ENCODE measurements around the gene MAP2.

MAP2 gene

GRCh38 chr2:209423562-209424198 lies at the start of gene MAP2:
MAP2 (plus strand) TSS chr2:209424047; CDS start chr2:209653171, 229,124 bp downstream.
- peak; percentile 88 to 96 (median 92) for DNase-seq

- no peak for DNase-seq
Observed at GRCh38 chr2:209376686-209377085, 47.2 kb upstream of the MAP2 start.

DNA sequence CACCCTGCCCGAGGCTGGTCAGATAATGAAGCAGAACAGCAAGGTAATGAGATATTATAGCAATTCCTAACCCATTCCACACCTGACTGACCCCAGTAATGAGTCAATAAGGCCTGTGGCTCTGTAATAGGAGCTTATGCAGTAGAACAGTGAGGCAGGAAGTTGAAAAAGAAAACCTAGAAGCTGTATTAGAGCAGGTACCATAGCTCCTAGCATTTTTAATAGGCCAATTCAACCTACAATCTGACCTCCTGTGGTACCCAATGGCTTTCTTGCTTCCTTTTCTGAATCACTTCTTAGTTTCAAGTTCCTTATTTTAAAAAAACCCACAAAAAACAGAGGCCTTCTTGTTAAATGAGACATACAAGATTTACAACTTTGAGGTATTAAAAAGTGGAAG lies 43.6 kb upstream of the MAP2 start:
- DNase-seq, result peak; percentile 13 to 59 (median 54)

DNA sequence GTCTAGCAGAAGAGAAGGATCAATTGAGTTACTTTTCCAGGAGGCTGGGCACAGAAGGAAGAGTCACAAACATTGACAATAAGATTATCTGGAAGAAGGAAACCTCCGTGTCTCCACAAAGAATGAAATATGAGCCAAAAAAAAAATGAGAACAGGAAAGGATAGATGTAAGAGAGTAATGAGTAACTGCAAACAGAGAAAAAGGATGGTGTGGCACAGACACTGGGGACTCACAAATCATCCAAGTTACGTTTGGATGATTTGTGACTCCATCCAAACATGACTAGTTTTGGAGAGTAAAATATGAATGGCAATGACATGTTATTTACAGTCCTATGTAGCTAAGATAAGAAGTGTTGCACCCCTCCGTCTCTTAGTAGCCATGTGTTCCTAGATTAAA lies 42.8 kb upstream of the MAP2 start:
- no peak for DNase-seq

DNA sequence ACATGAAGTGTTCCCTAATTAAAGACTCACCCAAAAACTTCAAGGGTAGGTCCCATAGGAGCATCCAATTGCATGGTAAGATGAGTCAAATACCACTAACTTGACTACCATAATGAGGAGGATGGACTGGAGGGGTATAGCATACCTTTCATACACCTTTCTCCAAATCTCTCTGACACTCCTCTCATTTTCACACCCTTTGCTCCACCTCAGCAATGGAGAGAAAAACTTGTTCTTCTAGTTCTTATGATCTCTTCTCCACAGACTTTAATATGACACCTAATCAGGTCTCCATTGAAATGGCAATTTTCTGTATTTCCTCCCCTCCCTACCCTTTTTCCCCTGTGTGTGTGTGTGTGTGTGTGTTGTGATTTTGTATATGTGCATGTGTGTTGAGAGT lies 41.1 kb upstream of the MAP2 start:
- no peak for DNase-seq

DNA sequence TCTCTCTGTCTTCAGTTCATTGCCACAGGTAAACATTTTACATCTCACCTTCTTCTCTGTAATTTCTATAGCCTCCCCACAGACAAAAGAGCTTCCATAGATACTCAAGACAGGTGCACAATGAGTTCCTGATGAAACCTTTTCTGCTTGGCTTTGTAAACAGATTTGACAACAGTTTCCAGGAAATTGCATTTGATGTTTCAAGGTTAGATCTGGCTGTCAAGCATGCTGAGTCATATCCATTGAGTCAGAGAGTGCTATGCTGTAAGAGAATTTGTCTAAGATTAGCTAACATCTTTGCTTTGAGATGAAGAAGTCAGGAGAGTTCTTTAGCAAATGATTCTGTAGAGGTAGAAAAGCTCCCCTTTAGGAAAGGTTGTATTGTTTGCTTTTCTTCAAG lies 40.6 kb upstream of the MAP2 start:
- peak; percentile 16 to 41 (median 40) for DNase-seq

DNA sequence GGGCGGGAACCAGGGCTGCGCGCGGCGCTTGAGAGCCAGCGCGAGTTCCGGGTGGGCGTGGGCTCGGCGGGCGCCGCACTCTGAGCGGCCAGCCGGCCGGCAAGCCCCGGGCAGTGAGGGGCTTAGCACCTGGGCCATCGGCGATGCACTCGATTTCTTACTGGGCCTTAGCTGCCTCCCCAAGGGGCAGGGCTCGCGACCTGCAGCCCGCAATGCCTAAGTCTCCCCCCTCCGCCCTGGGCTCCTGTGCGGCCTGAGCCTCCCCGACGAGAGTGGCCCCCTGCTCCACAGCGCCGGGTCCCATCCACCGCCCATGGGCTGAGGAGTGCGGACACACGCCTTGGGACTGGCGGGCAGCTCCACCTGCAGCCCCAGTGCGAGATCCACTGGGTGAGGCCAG lies 36.5 kb upstream of the MAP2 start:
- no peak for DNase-seq

GRCh38 chr2:209388446-209389037 lies 35.3 kb upstream of the MAP2 start:
- no peak for DNase-seq

- no peak for DNase-seq
Observed at GRCh38 chr2:209389171-209389618, 34.7 kb upstream of the MAP2 start.

DNA sequence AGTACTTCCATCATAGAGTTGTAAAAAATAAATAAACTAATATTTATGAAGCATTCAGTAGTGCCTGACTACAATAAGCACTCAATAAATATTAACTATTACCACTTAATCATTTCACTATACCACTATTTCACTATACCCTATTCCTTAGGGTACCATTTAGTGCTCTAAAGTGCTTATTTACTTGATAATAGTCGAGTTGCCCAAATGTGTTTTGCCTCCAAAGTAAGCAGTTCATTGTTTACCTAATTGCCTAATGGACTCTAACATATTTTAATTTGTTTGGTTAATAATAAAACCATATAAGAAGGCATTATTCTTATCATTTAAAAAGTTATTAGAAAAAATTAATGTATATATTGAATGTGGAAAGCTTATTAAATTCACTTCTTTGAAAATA lies 33.0 kb upstream of the MAP2 start:
- no peak for DNase-seq

DNA sequence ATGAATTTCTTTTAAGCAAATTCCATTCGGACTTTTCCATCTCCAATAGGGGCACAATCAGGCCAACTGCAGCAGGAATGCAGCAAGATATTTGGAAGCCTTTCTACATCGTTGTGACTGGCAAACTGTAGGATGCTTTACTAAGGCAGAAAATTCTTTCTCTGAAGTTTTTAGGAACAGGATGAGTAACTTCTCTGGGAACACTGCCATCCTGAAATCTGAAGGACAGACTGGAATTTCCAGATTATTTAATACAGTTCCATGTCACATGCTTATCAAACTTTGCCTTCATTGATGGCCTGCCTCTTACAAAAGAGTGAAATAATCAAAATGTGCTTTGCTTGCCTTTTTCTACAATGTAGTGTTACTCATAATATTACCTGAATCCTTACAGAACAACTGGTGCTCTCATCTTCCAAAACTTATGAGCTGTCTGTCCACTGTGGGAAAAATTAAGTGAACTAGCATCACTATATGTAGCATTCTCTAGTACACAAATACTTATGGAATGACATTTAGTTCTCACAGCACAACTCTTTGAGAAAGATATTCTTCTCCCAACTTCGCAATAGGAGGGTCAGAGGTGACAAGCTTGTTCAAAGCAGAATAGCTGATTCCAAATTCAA lies 32.0 kb upstream of the MAP2 start:
- DNase-seq, result no peak

GRCh38 chr2:209395229-209395628 lies 28.6 kb upstream of the MAP2 start:
- no peak for DNase-seq

DNA sequence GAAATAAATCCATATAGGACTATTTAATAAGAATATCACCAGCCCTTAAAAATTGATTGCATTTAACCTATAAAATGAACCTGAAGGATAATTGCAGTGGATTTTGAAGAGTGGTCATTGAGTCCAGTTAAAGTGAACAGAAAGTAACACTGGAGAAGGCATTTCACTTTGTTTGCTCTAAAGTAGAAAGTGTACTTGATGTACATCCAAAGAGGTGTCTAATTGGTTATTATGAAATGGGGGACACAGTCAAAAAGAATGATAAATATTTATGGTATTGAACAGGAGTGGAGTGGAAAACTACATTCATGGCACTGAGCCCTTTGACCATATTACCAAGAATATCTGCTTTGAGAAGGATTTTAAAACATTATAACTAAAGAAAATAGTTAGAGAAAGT lies 28.2 kb upstream of the MAP2 start:
- no peak for DNase-seq

DNA sequence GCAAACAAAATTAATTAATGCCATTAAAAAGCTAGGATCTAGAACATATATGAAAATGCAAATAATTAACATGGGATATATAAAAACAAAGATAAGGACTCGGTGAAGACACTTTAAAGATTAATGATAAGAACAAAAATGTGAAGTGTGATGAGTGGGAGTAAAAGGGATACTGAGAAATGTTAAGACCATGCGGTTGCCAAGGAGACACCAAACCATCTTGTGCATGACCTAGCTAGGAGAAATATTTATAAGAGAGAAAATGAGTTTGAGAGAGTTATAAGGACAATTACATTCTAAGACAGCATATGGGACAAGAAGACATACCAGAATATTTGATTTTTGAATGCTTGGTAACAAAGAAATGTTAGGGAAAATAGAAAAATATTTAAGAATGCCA lies 25.4 kb upstream of the MAP2 start:
- DNase-seq, result no peak

- DNase-seq, result no peak
Observed at GRCh38 chr2:209401788-209402187, 22.1 kb upstream of the MAP2 start.

DNA sequence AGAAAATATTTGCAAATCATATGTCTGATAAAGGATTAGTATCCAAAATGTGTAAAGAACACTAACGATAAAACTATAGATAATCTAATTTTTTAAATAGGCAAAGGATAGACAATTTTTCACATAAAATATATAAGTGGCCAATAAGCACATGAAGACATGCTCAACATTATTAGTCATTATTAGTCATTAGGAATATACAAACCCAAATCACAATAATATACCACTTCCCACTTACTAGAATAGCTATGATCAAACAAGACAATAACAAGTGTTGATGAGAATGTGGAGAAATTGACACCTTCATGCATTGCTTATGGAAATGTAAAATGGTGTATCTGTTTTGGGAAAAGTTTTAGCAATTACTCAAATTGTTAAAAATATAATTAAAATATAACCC lies 12.6 kb upstream of the MAP2 start:
- DNase-seq, result no peak

GRCh38 chr2:209411718-209412117 lies 12.1 kb upstream of the MAP2 start:
- DNase-seq, result no peak

DNA sequence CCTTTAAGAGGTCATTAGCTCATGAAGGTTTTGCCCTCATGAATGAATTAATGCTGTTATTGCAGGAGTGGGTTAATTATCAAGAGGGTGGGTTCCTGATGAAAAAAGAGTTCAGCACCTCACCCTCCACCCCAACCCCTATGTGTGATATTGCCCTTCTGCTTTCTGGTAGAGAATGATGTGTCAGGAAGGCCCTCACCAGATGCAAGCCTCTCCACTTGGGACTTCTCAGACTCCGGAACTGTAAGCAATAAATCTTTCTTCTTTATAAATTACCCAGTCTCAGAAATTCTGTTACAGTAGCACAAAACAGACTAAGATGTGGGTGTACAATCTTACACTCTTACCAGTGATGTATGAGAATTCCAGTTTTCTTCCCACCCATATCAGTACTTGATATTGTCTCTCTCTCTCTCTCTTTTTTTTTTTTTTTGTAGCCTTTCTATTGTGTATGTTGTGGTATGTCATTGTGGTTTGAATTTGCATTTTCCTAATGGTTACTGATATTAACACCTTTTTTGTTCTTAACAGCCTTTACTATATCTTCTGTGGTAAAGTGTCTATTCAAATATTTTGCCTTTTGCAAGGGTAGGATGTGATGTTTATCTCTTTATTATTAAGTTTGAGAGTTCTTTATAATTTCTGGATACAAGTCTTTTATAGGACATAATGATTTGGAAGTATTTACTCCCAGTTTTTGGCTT lies 10.4 kb upstream of the MAP2 start:
- DNase-seq, result no peak

- DNase-seq, result no peak
Observed at GRCh38 chr2:209416913-209417312, 6.9 kb upstream of the MAP2 start.

DNA sequence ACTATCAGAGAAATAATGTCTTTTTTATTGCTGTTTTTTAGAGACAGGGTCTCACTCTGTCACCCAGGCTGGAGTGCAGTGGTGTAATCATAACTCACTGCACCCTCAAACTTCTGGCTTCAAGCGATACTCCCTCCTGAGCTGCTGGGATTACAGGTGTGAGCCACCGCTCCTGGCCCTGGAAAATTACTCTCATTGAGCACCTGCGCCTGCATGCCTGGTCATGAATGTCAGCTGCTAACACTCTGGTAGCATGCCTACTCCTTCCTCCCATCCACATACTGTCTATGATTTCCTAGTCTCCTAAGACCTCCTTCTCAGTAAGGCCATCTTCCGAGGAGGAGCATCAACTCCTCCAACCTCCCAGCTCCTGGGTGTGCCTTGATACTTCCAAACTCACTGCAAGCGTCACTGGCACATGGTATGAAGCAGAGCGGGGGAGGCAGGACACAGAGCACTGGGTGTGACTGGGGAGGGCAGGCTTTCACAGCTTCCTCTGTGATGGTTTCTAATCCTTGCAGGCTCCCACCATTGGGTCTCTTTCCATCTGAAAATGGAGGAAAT lies 1.6 kb upstream of the MAP2 start:
- no peak for DNase-seq

DNA sequence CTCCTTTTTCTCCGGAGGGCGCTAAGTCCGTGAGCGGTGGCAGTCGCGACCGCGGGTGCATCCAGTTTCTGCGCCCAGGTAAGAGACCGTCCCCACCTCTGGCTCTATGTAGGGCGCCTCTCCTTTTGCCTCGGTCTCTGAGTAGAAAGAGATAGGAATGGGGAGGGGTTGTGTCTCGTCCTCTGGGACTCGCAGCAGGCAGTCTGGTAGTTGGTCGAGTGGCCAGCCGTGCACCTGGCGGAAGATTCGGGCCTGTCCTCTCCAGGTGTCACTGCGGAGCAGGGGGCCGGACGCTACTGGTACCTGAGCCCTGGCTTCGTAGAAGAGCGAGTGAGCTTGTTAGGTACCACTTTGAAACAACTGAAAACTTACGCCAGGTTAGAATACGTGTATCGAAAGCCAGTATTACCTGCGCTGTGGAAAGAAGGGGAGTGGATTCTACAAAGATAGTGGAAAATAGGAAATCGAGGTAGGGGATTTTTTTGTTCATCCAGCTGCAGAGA lies 403 bp downstream of the MAP2 start:
- no peak for DNase-seq

DNA sequence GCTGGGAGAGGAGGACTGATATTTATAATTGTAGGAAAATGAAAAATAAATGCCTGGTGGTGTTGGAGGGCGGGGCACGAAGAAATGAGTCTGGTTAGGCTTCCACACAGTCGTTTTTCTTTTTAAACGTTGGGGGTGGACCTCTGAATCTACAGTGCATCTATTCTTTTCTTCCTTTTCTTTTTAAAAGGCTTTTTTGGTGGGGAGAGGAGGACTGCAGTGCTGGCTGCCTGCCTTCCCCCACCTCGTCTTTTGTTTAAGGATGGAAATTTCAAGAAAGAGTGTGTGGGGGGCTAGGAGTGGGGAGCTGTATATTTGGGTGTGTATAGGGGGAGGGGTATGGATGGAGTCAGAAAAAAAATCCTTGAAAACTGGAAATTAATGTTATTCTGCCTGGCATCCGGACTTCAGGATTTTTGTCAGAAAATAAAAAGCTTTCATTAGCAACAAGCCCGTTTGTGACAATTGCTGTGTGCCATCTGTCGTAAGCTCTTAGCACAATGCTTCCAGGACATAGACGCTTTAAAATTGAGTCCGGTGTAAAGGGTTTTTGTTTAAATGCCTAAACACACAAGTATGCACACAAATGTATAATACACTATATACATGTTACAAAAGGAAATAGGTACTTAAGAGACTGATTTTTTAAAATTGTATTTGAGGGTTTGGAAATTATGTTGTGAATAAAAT lies 1.1 kb downstream of the MAP2 start:
- DNase-seq, result no peak

All from suppressor macrophage treated with lipopolysaccharide for 1 hour (primary cell).